ENCODE data around the gene ARVCF. TPM values are rescaled to one million over a fixed set of nuclear protein-coding genes. Genes with fewer than 3 reads are reported as not detected.
A peak's percentile ranks its signal among the peaks of the same experiment; 100 is the strongest.

Gene ARVCF
- total and polyA plus RNA-seq, 9 of the 15 experiments (the other 6 are each of a cell fraction or from before 2014, with no cell fraction given), result 0.03 to 97.4 (median 15.6) TPM

- TF ChIP-seq SAFB2 (IDR thresholded peaks at IDR 0.05; ENCODE audit: borderline replicate concordance, low read depth, low read length, severe bottlenecking) (no peak), TEAD2 (tag; IDR thresholded peaks at IDR 0.05) (0 out of 2 replicates have a peak, but pooled peaks have one; percentile 52), ZBTB17 (CRISPR knock-in tag; IDR thresholded peaks at IDR 0.05) (peak; percentile 87), KDM2B (CRISPR knock-in tag; IDR thresholded peaks at IDR 0.05) (no peak; the same call in 1 of the 2 replicates), ZNF239 (CRISPR knock-in tag; IDR thresholded peaks at IDR 0.05) (peak; percentile 64), RBM22 (IDR thresholded peaks at IDR 0.05; ENCODE audit: low read depth, low read length, poor library complexity, severe bottlenecking) (no peak), ARNT (IDR thresholded peaks at IDR 0.05) (no peak), ETV5 (CRISPR knock-in tag; IDR thresholded peaks at IDR 0.05; ENCODE audit: low read depth) (no peak), BRD4 (IDR thresholded peaks at IDR 0.05) (no peak), YY1 (IDR thresholded peaks at IDR 0.05; ENCODE audit: borderline replicate concordance in 1 of 3, control insufficient read depth in 1 of 3, extremely low read depth in 1 of 3, insufficient read depth in 3 of 3, insufficient read length in 1 of 3, insufficient replicate concordance in 2 of 3, low read depth in 1 of 3, low read length in 2 of 3) (peak in 1 of 3 experiments; percentile 18), WHSC1 (IDR thresholded peaks at IDR 0.05; ENCODE audit: low read length) (peak; percentile 94), NKRF (IDR thresholded peaks at IDR 0.05; ENCODE audit: borderline replicate concordance) (no peak), TGIF2 (CRISPR knock-in tag; IDR thresholded peaks at IDR 0.05) (no peak), ZBED1 (IDR thresholded peaks at IDR 0.05) (no peak), NR2C2 (CRISPR knock-in tag; IDR thresholded peaks at IDR 0.05) (no peak), NR2C2 (tag; IDR thresholded peaks at IDR 0.05) (no peak)
- TF ChIP-seq, protein P1, sequence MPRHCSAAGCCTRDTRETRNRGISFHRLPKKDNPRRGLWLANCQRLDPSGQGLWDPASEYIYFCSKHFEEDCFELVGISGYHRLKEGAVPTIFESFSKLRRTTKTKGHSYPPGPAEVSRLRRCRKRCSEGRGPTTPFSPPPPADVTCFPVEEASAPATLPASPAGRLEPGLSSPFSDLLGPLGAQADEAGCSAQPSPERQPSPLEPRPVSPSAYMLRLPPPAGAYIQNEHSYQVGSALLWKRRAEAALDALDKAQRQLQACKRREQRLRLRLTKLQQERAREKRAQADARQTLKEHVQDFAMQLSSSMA (CRISPR knock-in tag; IDR thresholded peaks at IDR 0.05), result peak; percentile 50; the same call in 1 of the 2 replicates
- TF ChIP-seq, protein P2, sequence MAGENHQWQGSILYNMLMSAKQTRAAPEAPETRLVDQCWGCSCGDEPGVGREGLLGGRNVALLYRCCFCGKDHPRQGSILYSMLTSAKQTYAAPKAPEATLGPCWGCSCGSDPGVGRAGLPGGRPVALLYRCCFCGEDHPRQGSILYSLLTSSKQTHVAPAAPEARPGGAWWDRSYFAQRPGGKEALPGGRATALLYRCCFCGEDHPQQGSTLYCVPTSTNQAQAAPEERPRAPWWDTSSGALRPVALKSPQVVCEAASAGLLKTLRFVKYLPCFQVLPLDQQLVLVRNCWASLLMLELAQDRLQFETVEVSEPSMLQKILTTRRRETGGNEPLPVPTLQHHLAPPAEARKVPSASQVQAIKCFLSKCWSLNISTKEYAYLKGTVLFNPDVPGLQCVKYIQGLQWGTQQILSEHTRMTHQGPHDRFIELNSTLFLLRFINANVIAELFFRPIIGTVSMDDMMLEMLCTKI (IDR thresholded peaks at IDR 0.05; ENCODE audit: partially characterized antibody), result no peak
- TF ChIP-seq, protein P3, sequence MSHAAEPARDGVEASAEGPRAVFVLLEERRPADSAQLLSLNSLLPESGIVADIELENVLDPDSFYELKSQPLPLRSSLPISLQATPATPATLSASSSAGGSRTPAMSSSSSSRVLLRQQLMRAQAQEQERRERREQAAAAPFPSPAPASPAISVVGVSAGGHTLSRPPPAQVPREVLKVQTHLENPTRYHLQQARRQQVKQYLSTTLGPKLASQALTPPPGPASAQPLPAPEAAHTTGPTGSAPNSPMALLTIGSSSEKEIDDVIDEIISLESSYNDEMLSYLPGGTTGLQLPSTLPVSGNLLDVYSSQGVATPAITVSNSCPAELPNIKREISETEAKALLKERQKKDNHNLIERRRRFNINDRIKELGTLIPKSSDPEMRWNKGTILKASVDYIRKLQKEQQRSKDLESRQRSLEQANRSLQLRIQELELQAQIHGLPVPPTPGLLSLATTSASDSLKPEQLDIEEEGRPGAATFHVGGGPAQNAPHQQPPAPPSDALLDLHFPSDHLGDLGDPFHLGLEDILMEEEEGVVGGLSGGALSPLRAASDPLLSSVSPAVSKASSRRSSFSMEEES (CRISPR knock-in tag; IDR thresholded peaks at IDR 0.05), result peak; percentile 3; the same call in 1 of the 2 replicates
Observed at GRCh38 chr22:19943082-19944026, 73.3 kb downstream of the ARVCF start (continued).

Data from K562 (cell line).